Stomach smooth muscle (tissue), 2 donors: ENCODE measurements around the gene ASTL.

Experiments used
- H3K27ac ChIP-seq: one replicate; pipeline ENCODE4 v1.7.0; 2013; ENCODE audit warnings: mild to moderate bottlenecking, low read length, inconsistent platforms
- H3K27me3 ChIP-seq, 2 donors: one replicate each; pipeline ENCODE4 v1.7.0; 2013; ENCODE audit warnings: low read length in 2 of 2; ENCODE audit not compliant: insufficient read depth in 2 of 2, control insufficient read depth in 1 of 2
- H3K36me3 ChIP-seq, 2 donors: one replicate each; pipeline ENCODE4 v1.7.0; 2013; ENCODE audit warnings: low read length in 2 of 2; ENCODE audit not compliant: control insufficient read depth in 2 of 2, insufficient read depth in 2 of 2
- H3K4me1 ChIP-seq: one replicate; pipeline ENCODE4 v1.7.0; 2013; ENCODE audit warnings: low read length; ENCODE audit not compliant: control insufficient read depth, insufficient read depth
- H3K4me3 ChIP-seq, 2 donors: one replicate each; pipeline ENCODE4 v1.7.0; 2013; ENCODE audit warnings: low read length in 2 of 2
- H3K9ac ChIP-seq, 2 donors: one replicate each; pipeline ENCODE4 v1.7.0; 2013; ENCODE audit warnings: low read length in 2 of 2, mild to moderate bottlenecking in 1 of 2
- H3K9me3 ChIP-seq, 2 donors: one replicate each; pipeline ENCODE4 v1.7.0; 2013; ENCODE audit warnings: low read length in 2 of 2; ENCODE audit not compliant: control insufficient read depth in 2 of 2
- donor health status: healthy.
- donor health status: Pancreatic carcinoma.

The ASTL gene

GRCh38 chr2:96159084-96159830 is 21.0 kb upstream of the ASTL start:
- H3K27me3 ChIP-seq: peaks cover 3 to 4% of the 10 kb centered on the region in 2 donors
- no peaks in the 10 kb centered on the region for H3K4me1 ChIP-seq
- peaks cover 0 to 3% of the 10 kb centered on the region in 2 donors for H3K9me3 ChIP-seq
- H3K36me3 ChIP-seq: no peaks in the 10 kb centered on the region
- no peak overlapping the region for H3K27ac ChIP-seq
- no peak overlapping the region for H3K9ac ChIP-seq
- H3K4me3 ChIP-seq: no peak overlapping the region

- Histone ChIP-seq H3K9ac (no peak overlapping the region), H3K27me3 (peaks cover 0 to 4% of the 10 kb centered on the region in 2 donors), H3K36me3 (no peaks in the 10 kb centered on the region), H3K4me3 (no peak overlapping the region), H3K4me1 (no peaks in the 10 kb centered on the region), H3K27ac (no peak overlapping the region), H3K9me3 (peaks cover 0 to 3% of the 10 kb centered on the region in 2 donors)
These were observed 20.2 kb upstream of the ASTL start for GRCh38 chr2:96158554-96158940.

- Histone ChIP-seq H3K9me3 (peaks cover 0 to 3% of the 10 kb centered on the region in 2 donors), H3K36me3 (no peaks in the 10 kb centered on the region), H3K4me3 (no peak overlapping the region), H3K4me1 (no peaks in the 10 kb centered on the region), H3K27ac (no peak overlapping the region), H3K9ac (no peak overlapping the region), H3K27me3 (peaks cover 0 to 4% of the 10 kb centered on the region in 2 donors)
These were observed 19.6 kb upstream of the ASTL start for GRCh38 chr2:96157649-96158553.

GRCh38 chr2:96156926-96157648 is 18.8 kb upstream of the ASTL start:
- H3K27ac ChIP-seq: no peak overlapping the region
- peaks cover 0 to 4% of the 10 kb centered on the region in 2 donors for H3K27me3 ChIP-seq
- no peak overlapping the region for H3K9ac ChIP-seq
- peaks cover 0 to 3% of the 10 kb centered on the region in 2 donors for H3K9me3 ChIP-seq
- H3K4me3 ChIP-seq: no peak overlapping the region
- no peaks in the 10 kb centered on the region for H3K36me3 ChIP-seq
- no peaks in the 10 kb centered on the region for H3K4me1 ChIP-seq

GRCh38 chr2:96156011-96156820 is 17.9 kb upstream of the ASTL start:
- Histone ChIP-seq H3K4me3 (no peak overlapping the region), H3K27ac (no peak overlapping the region), H3K9ac (no peak overlapping the region), H3K36me3 (no peaks in the 10 kb centered on the region), H3K4me1 (no peaks in the 10 kb centered on the region), H3K9me3 (peaks cover 0 to 3% of the 10 kb centered on the region in 2 donors), H3K27me3 (peaks cover 0 to 4% of the 10 kb centered on the region in 2 donors)

- H3K36me3 ChIP-seq: no peaks in the 10 kb centered on the region
- no peaks in the 10 kb centered on the region for H3K4me1 ChIP-seq
- H3K9me3 ChIP-seq: no peaks in the 10 kb centered on the region
- no peak overlapping the region for H3K9ac ChIP-seq
- no peak overlapping the region for H3K27ac ChIP-seq
- H3K4me3 ChIP-seq: no peak overlapping the region
- peaks cover 0 to 4% of the 10 kb centered on the region in 2 donors for H3K27me3 ChIP-seq
These were observed 16.4 kb upstream of the ASTL start for GRCh38 chr2:96154506-96155380.

- Histone ChIP-seq H3K9me3 (no peaks in the 10 kb centered on the region), H3K27ac (no peak overlapping the region), H3K36me3 (no peaks in the 10 kb centered on the region), H3K9ac (no peak overlapping the region), H3K4me1 (no peaks in the 10 kb centered on the region), H3K4me3 (no peak overlapping the region), H3K27me3 (peaks cover 0 to 4% of the 10 kb centered on the region in 2 donors)
These were observed 15.7 kb upstream of the ASTL start for GRCh38 chr2:96153991-96154431.

GRCh38 chr2:96153291-96153713 is 15.0 kb upstream of the ASTL start:
- peaks cover 0 to 4% of the 10 kb centered on the region in 2 donors for H3K27me3 ChIP-seq
- no peaks in the 10 kb centered on the region for H3K9me3 ChIP-seq
- no peaks in the 10 kb centered on the region for H3K36me3 ChIP-seq
- no peak overlapping the region for H3K9ac ChIP-seq
- no peak overlapping the region for H3K4me3 ChIP-seq
- H3K4me1 ChIP-seq: peaks cover 3% of the 10 kb centered on the region
- no peak overlapping the region for H3K27ac ChIP-seq

GRCh38 chr2:96152304-96153161 is 14.2 kb upstream of the ASTL start:
- Histone ChIP-seq H3K4me3 (no peak overlapping the region), H3K27me3 (peaks cover 0 to 2% of the 10 kb centered on the region in 2 donors), H3K9me3 (no peaks in the 10 kb centered on the region), H3K36me3 (no peaks in the 10 kb centered on the region), H3K27ac (no peak overlapping the region), H3K4me1 (peaks cover 7% of the 10 kb centered on the region), H3K9ac (no peak overlapping the region)
